DMS 273 (cell line): ENCODE measurements around the gene ODC1.

Experiments used
- DNase-seq: peaks from one replicate; lab custom pipeline; 2025; ENCODE audit not compliant: unreplicated experiment; lab: John Stamatoyannopoulos, UW

Gene ODC1

GRCh38 chr2:10402653-10403215 is 45.4 kb downstream of the ODC1 start:
- no peak for DNase-seq

- no peak for DNase-seq
Observed at GRCh38 chr2:10402062-10402585, 46.0 kb downstream of the ODC1 start.

GRCh38 chr2:10400978-10401951 is 46.9 kb downstream of the ODC1 start:
- DNase-seq = no peak

GRCh38 chr2:10400568-10400977 is 47.6 kb downstream of the ODC1 start:
- no peak for DNase-seq

- no peak for DNase-seq
Observed at GRCh38 chr2:10400002-10400401, 48.1 kb downstream of the ODC1 start.

GRCh38 chr2:10399358-10399757 is 48.8 kb downstream of the ODC1 start:
- DNase-seq = no peak

GRCh38 chr2:10398496-10398895 is 49.6 kb downstream of the ODC1 start:
- DNase-seq = no peak

GRCh38 chr2:10397878-10398277 is 50.2 kb downstream of the ODC1 start:
- no peak for DNase-seq

- DNase-seq = no peak
Observed at GRCh38 chr2:10397297-10397875, 50.7 kb downstream of the ODC1 start.

- no peak for DNase-seq
Observed at GRCh38 chr2:10396464-10396863, 51.7 kb downstream of the ODC1 start.

- DNase-seq = no peak
Observed at GRCh38 chr2:10395893-10396292, 52.2 kb downstream of the ODC1 start.

GRCh38 chr2:10393640-10393982 is 54.5 kb downstream of the ODC1 start:
- DNase-seq = no peak

GRCh38 chr2:10392951-10393639 is 55.0 kb downstream of the ODC1 start:
- no peak for DNase-seq

- no peak for DNase-seq
Observed at GRCh38 chr2:10392548-10392947, 55.6 kb downstream of the ODC1 start.

GRCh38 chr2:10392100-10392499 is 56.0 kb downstream of the ODC1 start:
- no peak for DNase-seq

- no peak for DNase-seq
Observed at GRCh38 chr2:10390369-10390801, 57.7 kb downstream of the ODC1 start.
